ENCODE measurements around the gene ETNK2. TPM values are rescaled to one million over a fixed set of nuclear protein-coding genes. Genes with fewer than 3 reads are reported as not detected.

Gene ETNK2
- total RNA-seq, 2 experiments from 2014 or later: 0.25 TPM; not detected in 1

- no peak for DNase-seq
- H3K4me3 Mint-ChIP-seq: no peak overlapping the region
- ChIA-PET CTCF (interaction anchor here (0.5 to 1.5 kb wide), 6 partner anchors 10 to 884 kb away, joined by 3 to 6 read pairs (median 3); no protein-coding TSS in a partner anchor), POLR2A (no interaction called here)
- H3K27me3 Mint-ChIP-seq: peaks cover 42% of the 10 kb centered on the region
- peaks cover 3% of the 10 kb centered on the region for H3K9me3 Mint-ChIP-seq
- H3K4me1 Mint-ChIP-seq: peaks cover 12% of the 10 kb centered on the region
- no peaks in the 10 kb centered on the region for H3K36me3 Mint-ChIP-seq (ENCODE audit: low read depth)
- H3K27ac Mint-ChIP-seq: no peak overlapping the region
Measured at GRCh38 chr1:204190212-204191211, 38.7 kb upstream of the ETNK2 start.

GRCh38 chr1:204188959-204189639 lies 37.3 kb upstream of the ETNK2 start:
- Mint-ChIP-seq H3K36me3 (ENCODE audit: low read depth) (no peaks in the 10 kb centered on the region), H3K9me3 (no peaks in the 10 kb centered on the region), H3K4me1 (peaks cover 6% of the 10 kb centered on the region), H3K27ac (no peak overlapping the region), H3K4me3 (no peak overlapping the region), H3K27me3 (peaks cover 45% of the 10 kb centered on the region)
- no peak for DNase-seq
- CTCF ChIA-PET: interaction anchor here (0.5 to 1.7 kb wide), 6 partner anchors 18 to 71 kb away, joined by 3 to 4 read pairs (median 3); partner anchors contain the start of gene REN
- POLR2A ChIA-PET: no interaction called here

- CTCF ChIA-PET: interaction anchor here (1.2 kb wide), 2 partner anchors 11 to 329 kb away, joined by 3 read pairs; no protein-coding TSS in a partner anchor
- Mint-ChIP-seq H3K27me3 (peaks cover 39% of the 10 kb centered on the region), H3K4me3 (no peak overlapping the region), H3K27ac (no peak overlapping the region), H3K9me3 (no peaks in the 10 kb centered on the region), H3K36me3 (ENCODE audit: low read depth) (no peaks in the 10 kb centered on the region), H3K4me1 (peaks cover 6% of the 10 kb centered on the region)
- POLR2A ChIA-PET: no interaction called here
- DNase-seq: no peak
Measured at GRCh38 chr1:204186597-204186996, 34.8 kb upstream of the ETNK2 start.

GRCh38 chr1:204181116-204181515 lies 29.3 kb upstream of the ETNK2 start:
- no peaks in the 10 kb centered on the region for H3K9me3 Mint-ChIP-seq
- no peak overlapping the region for H3K27ac Mint-ChIP-seq
- H3K4me3 Mint-ChIP-seq: no peak overlapping the region
- no peak for DNase-seq
- no peaks in the 10 kb centered on the region for H3K4me1 Mint-ChIP-seq
- H3K27me3 Mint-ChIP-seq: peaks cover 5% of the 10 kb centered on the region
- no peaks in the 10 kb centered on the region for H3K36me3 Mint-ChIP-seq (ENCODE audit: low read depth)
- ChIA-PET CTCF (no interaction called here), POLR2A (no interaction called here)

- no peaks in the 10 kb centered on the region for H3K9me3 Mint-ChIP-seq
- H3K36me3 Mint-ChIP-seq (ENCODE audit: low read depth): no peaks in the 10 kb centered on the region
- H3K4me1 Mint-ChIP-seq: no peaks in the 10 kb centered on the region
- no peak overlapping the region for H3K27ac Mint-ChIP-seq
- peaks cover 5% of the 10 kb centered on the region for H3K27me3 Mint-ChIP-seq
- H3K4me3 Mint-ChIP-seq: no peak overlapping the region
- POLR2A ChIA-PET: no interaction called here
- no peak for DNase-seq
- CTCF ChIA-PET: interaction anchor here (1.0 kb wide), 1 partner anchor 11 kb away, joined by 4 read pairs; no protein-coding TSS in a partner anchor
Measured at GRCh38 chr1:204180133-204180532, 28.3 kb upstream of the ETNK2 start.

- no peaks in the 10 kb centered on the region for H3K36me3 Mint-ChIP-seq (ENCODE audit: low read depth)
- POLR2A ChIA-PET: no interaction called here
- CTCF ChIA-PET: interaction anchor here (0.6 to 1.3 kb wide), 2 partner anchors 17 to 316 kb away, joined by 3 read pairs; partner anchors contain the start of gene KISS1
Measured at GRCh38 chr1:204178487-204179281, 26.8 kb upstream of the ETNK2 start.

GRCh38 chr1:204177133-204177532 lies 25.3 kb upstream of the ETNK2 start:
- no peak for DNase-seq
- no peak overlapping the region for H3K4me3 Mint-ChIP-seq
- H3K9me3 Mint-ChIP-seq: peaks cover 2% of the 10 kb centered on the region
- no peaks in the 10 kb centered on the region for H3K4me1 Mint-ChIP-seq
- H3K27me3 Mint-ChIP-seq: peaks cover 3% of the 10 kb centered on the region
- H3K36me3 Mint-ChIP-seq (ENCODE audit: low read depth): no peaks in the 10 kb centered on the region
- POLR2A ChIA-PET: no interaction called here
- CTCF ChIA-PET: interaction anchor here (1.3 kb wide), 1 partner anchor 19 kb away, joined by 3 read pairs; the partner anchor contains the start of gene KISS1
- H3K27ac Mint-ChIP-seq: no peak overlapping the region

More at GRCh38 chr1:204178487-204179281, 26.8 kb upstream of the ETNK2 start:
- Mint-ChIP-seq H3K27me3 (peaks cover 3% of the 10 kb centered on the region), H3K27ac (no peak overlapping the region), H3K9me3 (peaks cover 1% of the 10 kb centered on the region), H3K4me3 (no peak overlapping the region), H3K4me1 (no peaks in the 10 kb centered on the region)
- no peak for DNase-seq

- no peak for DNase-seq
- Mint-ChIP-seq H3K27ac (no peak overlapping the region), H3K27me3 (peaks cover 3% of the 10 kb centered on the region), H3K9me3 (peaks cover 6% of the 10 kb centered on the region), H3K4me1 (no peaks in the 10 kb centered on the region), H3K4me3 (no peak overlapping the region), H3K36me3 (ENCODE audit: low read depth) (no peaks in the 10 kb centered on the region)
- POLR2A ChIA-PET: no interaction called here
- CTCF ChIA-PET: interaction anchor here (1.4 kb wide), 1 partner anchor 13 kb away, joined by 4 read pairs; no protein-coding TSS in a partner anchor
Measured at GRCh38 chr1:204176049-204176448, 24.2 kb upstream of the ETNK2 start.

- H3K36me3 Mint-ChIP-seq (ENCODE audit: low read depth): no peaks in the 10 kb centered on the region
- H3K27ac Mint-ChIP-seq: no peak overlapping the region
- CTCF ChIA-PET: interaction anchor here (1.4 kb wide), 1 partner anchor 12 kb away, joined by 4 read pairs; no protein-coding TSS in a partner anchor
- H3K4me3 Mint-ChIP-seq: no peak overlapping the region
- POLR2A ChIA-PET: no interaction called here
- H3K27me3 Mint-ChIP-seq: peaks cover 2% of the 10 kb centered on the region
- no peaks in the 10 kb centered on the region for H3K4me1 Mint-ChIP-seq
- H3K9me3 Mint-ChIP-seq: peaks cover 17% of the 10 kb centered on the region
- DNase-seq: no peak
Measured at GRCh38 chr1:204174958-204175357, 23.1 kb upstream of the ETNK2 start.

GRCh38 chr1:204172404-204173029 lies 20.7 kb upstream of the ETNK2 start:
- no peak overlapping the region for H3K27ac Mint-ChIP-seq
- DNase-seq: no peak
- H3K36me3 Mint-ChIP-seq (ENCODE audit: low read depth): peaks cover 1% of the 10 kb centered on the region
- ChIA-PET POLR2A (no interaction called here), CTCF (interaction anchor here (1.2 kb wide), 2 partner anchors 191 to 226 kb away, joined by 3 read pairs; no protein-coding TSS in a partner anchor)
- no peak overlapping the region for H3K4me3 Mint-ChIP-seq
- H3K27me3 Mint-ChIP-seq: peaks cover 2% of the 10 kb centered on the region
- H3K9me3 Mint-ChIP-seq: peaks cover 32% of the 10 kb centered on the region
- no peaks in the 10 kb centered on the region for H3K4me1 Mint-ChIP-seq

- H3K9me3 Mint-ChIP-seq: peaks cover 35% of the 10 kb centered on the region
Measured at GRCh38 chr1:204171751-204172178, 19.9 kb upstream of the ETNK2 start.

More at GRCh38 chr1:204171751-204172178, 19.9 kb upstream of the ETNK2 start:
- no peak overlapping the region for H3K4me3 Mint-ChIP-seq
- H3K27ac Mint-ChIP-seq: no peak overlapping the region
- no peaks in the 10 kb centered on the region for H3K4me1 Mint-ChIP-seq
- H3K27me3 Mint-ChIP-seq: peaks cover 2% of the 10 kb centered on the region
- ChIA-PET POLR2A (no interaction called here), CTCF (interaction anchor here (0.6 to 1.2 kb wide), 3 partner anchors 191 to 1023 kb away, joined by 3 read pairs; no protein-coding TSS in a partner anchor)
- peaks cover 1% of the 10 kb centered on the region for H3K36me3 Mint-ChIP-seq (ENCODE audit: low read depth)
- DNase-seq: no peak
